Measurements from ENCODE around the gene ARHGAP42. TPM values are rescaled to one million over a fixed set of nuclear protein-coding genes. Genes with fewer than 3 reads are reported as not detected.

The ARHGAP42 gene
- polyA plus RNA-seq, 1 donor (not counting 4 experiments of a cell fraction or from before 2014, with no cell fraction given): 5.5 TPM

- Histone ChIP-seq H3K79me2 (ENCODE audit: control insufficient read depth, insufficient read depth, low read length) (peaks cover 2% of the 10 kb centered on the region), H3K4me2 (ENCODE audit: control insufficient read depth, extremely low read depth, insufficient read depth, low read depth, low read length) (peak overlapping the region; percentile 91), H3K4me3 (ENCODE audit: control insufficient read depth in 2 of 3, extremely low read depth in 1 of 3, insufficient read depth in 2 of 3, low read depth in 1 of 3, low read length in 3 of 3) (peak overlapping the region in 2 of 3 experiments; percentile 45 to 54), H2AFZ (ENCODE audit: control insufficient read depth, low read length) (no peak overlapping the region), H3K9me1 (ENCODE audit: control insufficient read depth, extremely low read depth, insufficient read depth, low read length) (no peaks in the 10 kb centered on the region), H3K4me1 (ENCODE audit: control insufficient read depth, extremely low read depth, insufficient read depth, low read length) (peaks cover 41% of the 10 kb centered on the region), H3K27me3 (ENCODE audit: control insufficient read depth, extremely low read depth, insufficient read depth, low read length) (no peaks in the 10 kb centered on the region), H3K9me3 (ENCODE audit: control insufficient read depth, low read depth, low read length) (no peaks in the 10 kb centered on the region), H4K20me1 (ENCODE audit: control insufficient read depth, extremely low read depth, insufficient read depth, low read length) (no peaks in the 10 kb centered on the region), H3K27ac (ENCODE audit: control insufficient read depth, insufficient read depth, low read length) (peak overlapping the region; percentile 95), H3K9ac (ENCODE audit: control insufficient read depth, extremely low read depth, insufficient read depth, low read length) (peak overlapping the region; percentile 73), H3K36me3 (ENCODE audit: control insufficient read depth in 2 of 2, extremely low read depth in 1 of 2, insufficient read depth in 2 of 2, low read length in 2 of 2) (no peaks in the 10 kb centered on the region)
- FAIRE-seq: peak; percentile 94
- dilution Hi-C loops (cut with MboI; ENCODE audit: extremely low pct_ligation_motif_present, low sequenced_read_pairs): no loop called here
- TF ChIP-seq CTCF (optimal IDR thresholded peaks at IDR 0.05 in 1 of 3, IDR thresholded peaks at IDR 0.05 in 1 of 3, conservative IDR thresholded peaks at IDR 0.05 in 1 of 3; ENCODE audit: extremely low read depth in 1 of 3, insufficient read depth in 2 of 3, low read length in 3 of 3) (no peak), EZH2 (IDR thresholded peaks at IDR 0.05; ENCODE audit: low read length) (no peak)
- peak; percentile 87 for DNase-seq (ENCODE audit: low read depth, low spot score)
These were observed 90.0 kb downstream of the ARHGAP42 start for GRCh38 chr11:100777103-100777502.

- Histone ChIP-seq H3K27ac (ENCODE audit: control insufficient read depth, insufficient read depth, low read length) (peak overlapping the region; percentile 95), H3K4me1 (ENCODE audit: control insufficient read depth, extremely low read depth, insufficient read depth, low read length) (peaks cover 41% of the 10 kb centered on the region), H3K27me3 (ENCODE audit: control insufficient read depth, extremely low read depth, insufficient read depth, low read length) (no peaks in the 10 kb centered on the region), H3K79me2 (ENCODE audit: control insufficient read depth, insufficient read depth, low read length) (peaks cover 2% of the 10 kb centered on the region), H2AFZ (ENCODE audit: control insufficient read depth, low read length) (no peak overlapping the region), H3K4me2 (ENCODE audit: control insufficient read depth, extremely low read depth, insufficient read depth, low read depth, low read length) (peak overlapping the region; percentile 91), H3K4me3 (ENCODE audit: control insufficient read depth in 2 of 3, extremely low read depth in 1 of 3, insufficient read depth in 2 of 3, low read depth in 1 of 3, low read length in 3 of 3) (no peak overlapping the region), H3K9me1 (ENCODE audit: control insufficient read depth, extremely low read depth, insufficient read depth, low read length) (no peaks in the 10 kb centered on the region), H3K36me3 (ENCODE audit: control insufficient read depth in 2 of 2, extremely low read depth in 1 of 2, insufficient read depth in 2 of 2, low read length in 2 of 2) (no peaks in the 10 kb centered on the region), H3K9ac (ENCODE audit: control insufficient read depth, extremely low read depth, insufficient read depth, low read length) (peak overlapping the region; percentile 33), H3K9me3 (ENCODE audit: control insufficient read depth, low read depth, low read length) (no peaks in the 10 kb centered on the region), H4K20me1 (ENCODE audit: control insufficient read depth, extremely low read depth, insufficient read depth, low read length) (no peaks in the 10 kb centered on the region)
- DNase-seq (ENCODE audit: low read depth, low spot score): no peak
- FAIRE-seq: no peak
- no peak for TF ChIP-seq CTCF (optimal IDR thresholded peaks at IDR 0.05 in 1 of 3, IDR thresholded peaks at IDR 0.05 in 1 of 3, conservative IDR thresholded peaks at IDR 0.05 in 1 of 3; ENCODE audit: extremely low read depth in 1 of 3, insufficient read depth in 2 of 3, low read length in 3 of 3)
- no peak for TF ChIP-seq EZH2 (IDR thresholded peaks at IDR 0.05; ENCODE audit: low read length)
- dilution Hi-C loops (cut with MboI; ENCODE audit: extremely low pct_ligation_motif_present, low sequenced_read_pairs): no loop called here
These were observed 90.6 kb downstream of the ARHGAP42 start for GRCh38 chr11:100777736-100778135.
